ENCODE measurements around the gene PAIP2.

PAIP2 gene

DNA sequence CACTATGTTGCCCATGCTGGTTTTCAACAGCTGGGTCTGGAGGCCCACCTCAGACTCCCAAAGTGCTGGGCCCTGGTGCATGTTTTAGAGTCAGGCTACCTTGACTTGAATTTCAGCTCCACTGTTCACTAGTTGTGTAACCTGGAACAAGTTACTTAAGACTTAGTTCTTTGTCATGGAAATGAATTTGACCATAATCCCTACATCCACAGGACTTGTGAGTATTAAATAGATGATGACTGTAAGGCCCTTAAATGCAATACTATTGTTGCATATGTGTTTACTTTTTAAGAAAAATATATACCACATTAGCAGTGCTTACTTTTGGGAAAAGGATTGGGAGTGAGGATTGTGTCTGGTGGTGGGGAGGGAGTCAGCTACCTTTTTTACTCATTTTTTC lies 16.4 kb downstream of the PAIP2 start:
- TF ChIP-seq GATA2 (IDR thresholded peaks at IDR 0.05; ENCODE audit: low read depth, low read length) (no peak), GATA3 (IDR thresholded peaks at IDR 0.05; ENCODE audit: low read depth, low read length) (no peak)

DNA sequence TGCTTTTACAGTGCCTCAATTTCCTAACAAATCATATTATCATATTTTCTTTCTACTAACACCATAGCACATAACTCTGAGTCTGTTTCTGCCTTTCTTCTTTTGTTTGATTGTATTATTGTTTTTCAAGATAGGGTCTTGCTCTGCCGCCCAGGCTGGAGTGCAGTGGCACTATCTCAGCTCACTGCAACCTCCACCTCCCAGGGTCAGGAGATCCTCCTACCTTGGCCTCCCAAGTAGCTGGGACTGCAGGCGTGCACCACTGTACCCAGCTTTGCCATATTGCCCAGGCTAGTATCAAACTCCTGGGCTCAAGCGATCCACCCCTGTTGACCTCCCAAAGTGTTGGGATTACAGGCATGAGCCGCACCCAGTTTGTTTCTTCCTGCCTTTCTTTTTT lies 18.7 kb downstream of the PAIP2 start:
- TF ChIP-seq GATA2 (IDR thresholded peaks at IDR 0.05; ENCODE audit: low read depth, low read length) (no peak), GATA3 (IDR thresholded peaks at IDR 0.05; ENCODE audit: low read depth, low read length) (no peak)

DNA sequence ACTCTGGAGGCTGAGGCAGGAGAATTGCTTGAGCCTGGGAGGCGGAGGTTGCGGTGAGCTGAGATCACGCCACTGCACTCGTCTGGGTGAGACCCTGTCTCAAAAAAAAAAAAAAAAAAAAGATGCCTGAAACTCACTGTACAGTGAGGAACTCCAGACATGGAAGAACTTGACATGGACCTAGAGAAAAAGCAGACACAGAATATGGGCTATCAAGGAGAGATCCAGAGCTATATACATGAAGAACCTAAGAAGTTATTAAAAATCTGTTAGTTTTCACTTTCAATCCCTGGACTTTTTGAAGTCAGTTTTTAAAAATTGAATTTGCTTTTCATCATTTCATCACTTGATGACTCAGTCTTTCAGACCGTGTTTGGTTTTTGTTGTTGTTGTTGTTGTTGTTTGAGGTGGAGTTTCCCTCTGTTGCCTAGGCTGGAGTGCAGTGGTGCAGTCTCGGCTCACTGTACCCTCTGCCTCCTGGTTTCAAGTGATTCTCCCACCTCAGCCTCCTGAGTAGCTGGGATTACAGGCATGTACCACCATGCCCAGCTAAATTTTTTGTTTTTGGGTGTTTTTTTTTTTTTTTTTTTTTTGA lies 20.3 kb downstream of the PAIP2 start:
- TF ChIP-seq GATA3 (IDR thresholded peaks at IDR 0.05; ENCODE audit: low read depth, low read length) (no peak), GATA2 (IDR thresholded peaks at IDR 0.05; ENCODE audit: low read depth, low read length) (no peak)

DNA sequence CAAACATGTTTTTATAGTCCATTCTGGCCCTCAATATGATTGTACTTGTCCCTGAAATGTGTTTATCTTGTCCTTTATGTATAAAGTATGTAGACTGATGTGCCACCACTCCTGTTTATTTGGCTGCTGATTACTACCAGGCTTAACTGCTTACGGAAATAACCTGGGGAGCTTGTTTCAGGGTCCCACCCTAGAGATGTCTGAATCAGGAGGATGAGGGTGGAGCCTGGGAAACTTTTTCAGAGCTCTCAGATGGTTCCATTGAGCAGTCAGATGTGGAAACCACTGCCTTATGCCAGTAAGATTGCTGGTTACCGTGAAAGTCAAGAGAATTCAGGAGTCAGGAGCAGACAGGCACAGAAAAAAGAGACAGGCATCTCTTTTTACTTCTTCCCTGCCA lies 22.3 kb downstream of the PAIP2 start:
- TF ChIP-seq GATA3 (IDR thresholded peaks at IDR 0.05; ENCODE audit: low read depth, low read length) (no peak), GATA2 (IDR thresholded peaks at IDR 0.05; ENCODE audit: low read depth, low read length) (no peak)

DNA sequence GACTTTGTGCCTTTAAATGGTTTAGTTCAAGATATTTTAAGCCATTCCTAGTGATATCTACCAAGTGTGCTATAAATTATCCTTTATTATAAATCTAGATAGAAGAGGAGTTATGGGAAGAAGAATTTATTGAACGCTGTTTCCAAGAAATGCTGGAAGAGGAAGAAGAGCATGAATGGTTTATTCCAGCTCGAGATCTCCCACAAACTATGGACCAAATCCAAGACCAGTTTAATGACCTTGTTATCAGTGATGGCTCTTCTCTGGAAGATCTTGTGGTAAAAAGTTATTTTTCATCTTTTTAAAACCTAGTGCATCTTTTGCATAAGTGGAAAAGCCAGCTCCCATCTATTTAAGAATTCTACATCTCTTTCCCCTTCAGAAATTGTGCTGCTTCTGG lies 22.8 kb downstream of the PAIP2 start:
- TF ChIP-seq GATA2 (IDR thresholded peaks at IDR 0.05; ENCODE audit: low read depth, low read length): no peak
- no peak for TF ChIP-seq GATA3 (IDR thresholded peaks at IDR 0.05; ENCODE audit: low read depth, low read length)

DNA sequence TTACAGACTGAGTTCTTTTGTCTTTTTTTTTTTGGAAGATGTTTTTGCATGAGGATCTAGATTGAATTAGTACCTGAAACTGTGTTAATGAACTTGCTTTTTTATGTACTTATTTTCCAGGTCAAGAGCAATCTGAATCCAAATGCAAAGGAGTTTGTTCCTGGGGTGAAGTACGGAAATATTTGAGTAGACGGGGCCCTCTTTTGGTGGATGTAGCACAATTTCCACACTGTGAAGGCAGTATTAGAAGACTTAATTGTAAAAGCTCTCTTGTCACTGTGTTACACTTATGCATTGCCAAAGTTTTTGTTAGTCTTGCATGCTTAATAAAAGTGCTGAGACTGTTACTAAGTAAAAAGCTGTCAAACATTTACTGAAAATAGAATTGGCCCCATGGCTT lies 27.0 kb downstream of the PAIP2 start:
- TF ChIP-seq GATA3 (IDR thresholded peaks at IDR 0.05; ENCODE audit: low read depth, low read length): no peak
- no peak for TF ChIP-seq GATA2 (IDR thresholded peaks at IDR 0.05; ENCODE audit: low read depth, low read length)

DNA sequence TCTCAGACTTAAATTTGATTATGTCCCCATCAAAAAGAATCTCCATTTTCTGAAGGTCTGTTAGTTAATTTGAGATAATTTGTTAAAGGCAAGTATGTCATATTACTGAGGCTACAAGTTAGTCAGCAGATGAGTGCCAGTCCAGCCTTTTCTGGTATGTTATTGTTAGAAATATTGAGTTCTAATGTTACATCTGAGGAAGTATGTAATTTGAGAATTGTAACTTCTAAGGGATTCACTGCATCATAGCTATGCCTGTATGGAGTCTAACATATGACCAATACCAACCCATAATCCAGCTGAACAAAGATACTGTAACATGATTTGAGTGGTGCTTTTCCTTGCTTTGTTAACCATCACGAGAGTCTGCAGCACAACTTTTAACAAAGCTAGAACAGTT lies 27.5 kb downstream of the PAIP2 start:
- TF ChIP-seq GATA2 (IDR thresholded peaks at IDR 0.05; ENCODE audit: low read depth, low read length): no peak

DNA sequence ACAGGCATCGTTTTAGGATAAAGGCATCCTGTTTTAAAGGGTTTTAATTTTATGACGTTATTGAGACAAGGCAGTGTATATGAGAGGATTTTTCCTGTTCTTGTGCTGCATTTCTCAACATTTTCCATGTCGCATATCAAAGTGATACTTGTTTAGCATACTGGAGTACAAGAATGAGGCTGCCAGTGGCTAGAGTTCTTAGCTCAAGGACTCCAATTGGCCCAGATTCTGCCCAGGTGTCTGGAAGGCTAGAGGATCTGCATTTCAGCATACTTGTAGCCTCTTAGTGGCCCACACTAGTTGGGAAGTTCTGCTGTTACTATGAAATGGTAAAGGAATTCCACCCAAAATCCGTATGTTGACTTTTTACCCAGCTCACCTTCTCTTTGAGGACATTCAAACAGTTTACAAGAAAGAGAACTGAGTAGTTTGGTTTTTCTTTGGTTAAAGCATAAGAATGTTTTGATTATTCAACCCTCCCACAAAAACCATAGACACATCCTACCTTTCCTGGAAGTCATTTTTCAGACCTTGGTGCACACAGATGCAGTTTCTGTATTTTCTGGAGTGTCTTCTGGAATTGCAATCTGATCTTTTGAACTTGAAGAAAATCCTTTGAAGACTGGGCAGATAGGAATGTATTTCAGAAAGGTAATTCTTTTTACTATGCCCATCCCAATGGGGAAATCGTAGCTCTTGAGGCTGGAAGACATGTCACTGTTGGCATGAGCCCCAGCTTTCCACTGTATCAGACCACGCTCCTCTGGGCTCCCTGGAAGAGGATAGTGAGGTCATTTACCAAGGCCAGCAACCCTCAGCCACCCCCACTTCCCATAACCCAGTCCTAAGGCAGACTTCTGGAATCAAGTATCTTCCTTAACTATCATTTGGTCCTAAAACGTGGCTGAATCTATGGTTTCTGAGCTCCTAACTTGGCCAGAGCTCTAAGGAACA lies 30.1 kb downstream of the PAIP2 start:
- TF ChIP-seq GATA3 (IDR thresholded peaks at IDR 0.05; ENCODE audit: low read depth, low read length) (no peak), GATA2 (IDR thresholded peaks at IDR 0.05; ENCODE audit: low read depth, low read length) (no peak)

DNA sequence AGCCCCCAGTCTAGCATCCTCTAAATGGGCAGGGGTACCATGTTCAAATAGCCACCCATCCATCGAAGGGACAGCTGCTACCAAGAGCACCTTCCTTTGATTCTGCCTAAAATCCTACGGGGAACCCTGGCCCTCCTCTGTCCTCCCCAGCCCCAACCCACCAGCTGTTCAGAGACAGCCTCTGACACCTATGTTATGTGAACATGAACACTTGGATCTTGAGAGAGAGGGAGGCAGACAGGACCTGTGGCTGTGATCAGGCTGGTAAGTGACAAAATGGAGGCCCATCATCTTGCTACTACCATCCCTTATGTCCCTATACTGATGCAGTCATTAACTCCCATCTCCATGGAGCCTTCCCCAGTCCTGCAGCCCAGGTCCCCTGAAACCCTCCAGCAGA lies 33.3 kb downstream of the PAIP2 start:
- TF ChIP-seq GATA3 (IDR thresholded peaks at IDR 0.05; ENCODE audit: low read depth, low read length) (no peak), GATA2 (IDR thresholded peaks at IDR 0.05; ENCODE audit: low read depth, low read length) (no peak)

DNA sequence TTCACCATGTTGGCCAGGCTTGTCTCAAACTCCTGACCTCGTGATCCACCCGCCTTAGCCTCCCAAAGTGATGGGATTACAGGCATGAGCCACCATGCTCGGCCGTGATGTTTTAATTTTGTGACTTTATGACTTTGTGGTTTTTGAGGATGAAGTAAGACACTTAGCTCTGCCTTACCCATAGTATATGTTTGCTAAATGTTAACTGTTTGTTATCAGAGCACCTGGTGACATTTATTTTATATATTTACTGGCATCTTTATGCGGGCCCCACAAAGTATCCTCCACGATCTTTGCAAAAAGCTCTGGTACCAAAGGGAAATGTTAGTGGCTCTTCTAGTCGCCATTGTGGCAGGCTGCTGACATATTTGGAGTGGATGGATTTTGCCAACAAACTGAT lies 34.7 kb downstream of the PAIP2 start:
- no peak for TF ChIP-seq GATA3 (IDR thresholded peaks at IDR 0.05; ENCODE audit: low read depth, low read length)
- no peak for TF ChIP-seq GATA2 (IDR thresholded peaks at IDR 0.05; ENCODE audit: low read depth, low read length)

DNA sequence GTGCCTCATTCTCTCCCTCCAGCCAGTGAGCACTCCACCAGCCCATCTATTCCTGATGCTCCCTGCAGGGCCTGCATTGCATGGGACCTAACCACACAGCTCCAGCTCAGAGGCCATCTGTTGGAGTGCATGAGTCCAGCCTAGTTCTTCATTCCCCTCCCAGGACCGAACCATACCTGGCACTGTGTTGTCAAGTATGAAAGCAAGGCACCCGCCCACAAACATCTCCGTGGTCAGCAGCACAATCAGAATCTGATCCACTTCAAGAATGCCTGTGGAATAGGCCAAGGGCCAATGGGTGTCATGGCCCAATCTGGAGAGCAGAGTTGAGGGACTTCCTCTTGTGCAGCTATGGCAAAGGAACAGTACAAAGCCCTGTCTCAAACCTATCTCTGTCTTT lies 35.6 kb downstream of the PAIP2 start:
- TF ChIP-seq GATA3 (IDR thresholded peaks at IDR 0.05; ENCODE audit: low read depth, low read length) (no peak), GATA2 (IDR thresholded peaks at IDR 0.05; ENCODE audit: low read depth, low read length) (no peak)

DNA sequence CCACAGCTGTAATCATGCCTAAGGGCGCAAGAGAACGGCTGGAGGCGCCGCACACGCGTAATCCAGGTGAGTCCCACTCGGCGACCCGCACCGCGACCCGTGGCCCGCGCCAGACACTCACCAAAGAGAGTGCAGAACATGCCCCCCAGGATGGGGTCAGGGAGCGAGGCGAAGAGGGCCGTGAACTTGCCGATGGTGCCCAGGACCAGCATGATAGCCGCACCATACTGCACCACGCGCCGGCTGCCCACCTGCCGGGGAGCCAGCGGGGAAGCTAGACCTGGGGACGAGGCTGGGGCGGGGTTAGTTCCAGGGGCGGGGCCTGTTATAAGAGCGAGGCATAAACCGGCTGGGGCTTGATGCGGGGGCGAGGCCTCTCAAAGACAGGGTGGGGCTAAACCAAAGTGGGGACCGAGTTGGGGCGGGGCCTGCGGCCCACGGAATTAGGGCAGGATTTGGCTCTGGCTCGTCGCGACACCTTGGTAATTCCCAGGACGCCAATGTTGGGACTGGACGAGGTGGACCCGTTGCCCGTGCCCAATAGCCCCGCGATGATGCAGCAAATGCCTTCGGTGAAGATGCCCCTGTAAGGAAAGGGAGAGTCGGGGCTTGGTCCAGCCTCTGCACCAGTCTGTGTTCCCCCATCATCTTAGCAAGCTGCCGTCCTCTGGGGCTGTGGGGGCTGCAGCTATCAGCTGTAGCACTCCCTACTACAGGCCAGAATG lies 36.6 kb downstream of the PAIP2 start:
- TF ChIP-seq GATA3 (IDR thresholded peaks at IDR 0.05; ENCODE audit: low read depth, low read length) (no peak), GATA2 (IDR thresholded peaks at IDR 0.05; ENCODE audit: low read depth, low read length) (no peak)

DNA sequence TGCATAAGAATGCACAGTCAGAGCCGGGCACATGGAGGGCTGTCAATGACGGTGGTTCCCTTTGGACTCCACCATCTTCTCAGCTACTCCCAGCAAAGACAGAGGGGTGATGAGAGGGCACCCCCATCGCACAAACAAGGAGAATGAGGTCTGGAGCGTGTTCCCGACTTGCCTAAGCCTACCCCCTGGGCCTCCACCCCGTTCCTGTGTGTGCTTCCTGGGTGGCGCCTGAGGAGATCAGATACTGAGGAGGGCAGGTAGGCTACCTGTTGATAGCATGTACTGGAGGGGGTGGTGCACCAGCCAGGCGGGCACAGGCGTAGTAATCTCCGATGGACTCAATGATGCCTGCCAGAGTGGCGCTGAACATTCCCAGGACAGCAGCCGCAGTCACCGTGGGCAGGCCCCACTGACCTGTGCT lies 37.3 kb downstream of the PAIP2 start:
- TF ChIP-seq GATA2 (IDR thresholded peaks at IDR 0.05; ENCODE audit: low read depth, low read length) (no peak), GATA3 (IDR thresholded peaks at IDR 0.05; ENCODE audit: low read depth, low read length) (no peak)

DNA sequence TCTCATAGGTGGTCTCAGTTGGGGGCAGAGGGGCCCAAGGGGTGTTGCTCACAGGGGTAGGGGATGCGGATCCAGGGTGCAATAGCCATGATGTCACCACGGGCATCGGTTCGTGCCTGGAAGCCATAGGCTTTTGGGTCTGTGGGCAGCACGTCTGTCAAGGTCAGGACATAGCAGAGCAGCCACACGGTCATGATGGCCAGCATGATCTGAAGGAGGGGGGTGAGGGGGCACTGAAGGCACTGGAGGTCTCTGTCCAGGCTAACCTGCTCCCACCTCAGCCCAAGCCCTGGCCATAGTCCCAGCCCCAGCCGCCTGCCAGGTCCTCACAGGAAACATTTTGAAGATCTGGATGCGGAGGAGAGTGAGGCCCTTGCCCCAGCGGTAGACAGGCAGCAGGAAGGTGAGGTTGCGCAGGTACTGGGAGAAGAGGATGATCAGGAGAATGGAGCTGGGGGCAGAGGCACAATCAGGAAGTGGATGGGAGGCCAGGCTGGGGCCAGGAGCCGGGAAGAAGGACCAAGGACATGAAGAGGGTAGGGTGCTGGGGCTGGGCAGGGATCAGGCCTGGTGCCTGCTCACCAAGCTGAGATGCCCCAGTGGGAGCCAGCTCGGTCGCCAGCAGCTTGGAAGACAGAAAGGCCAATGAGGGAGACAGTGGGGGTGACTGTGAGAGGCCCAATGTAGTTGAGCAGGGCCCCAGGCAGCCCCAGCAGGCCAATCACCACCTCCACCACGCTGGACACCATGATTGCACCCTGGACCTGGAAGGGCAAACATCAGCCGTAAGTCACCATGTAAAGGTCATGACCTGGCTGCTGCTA lies 38.2 kb downstream of the PAIP2 start:
- no peak for TF ChIP-seq GATA2 (IDR thresholded peaks at IDR 0.05; ENCODE audit: low read depth, low read length)
- TF ChIP-seq GATA3 (IDR thresholded peaks at IDR 0.05; ENCODE audit: low read depth, low read length): no peak
